GM18909 (cell line): ENCODE measurements around the gene GNLY.
A peak's percentile ranks its signal among the peaks of the same experiment; 100 is the strongest.

Experiments used
- ATAC-seq: cut with Tn5 transposase; IDR thresholded peaks from one replicate; pipeline ENCODE4 v1.9.1; 2021; ENCODE audit warnings: mild to moderate bottlenecking; ENCODE audit not compliant: unreplicated experiment, poor library complexity

GNLY gene

DNA sequence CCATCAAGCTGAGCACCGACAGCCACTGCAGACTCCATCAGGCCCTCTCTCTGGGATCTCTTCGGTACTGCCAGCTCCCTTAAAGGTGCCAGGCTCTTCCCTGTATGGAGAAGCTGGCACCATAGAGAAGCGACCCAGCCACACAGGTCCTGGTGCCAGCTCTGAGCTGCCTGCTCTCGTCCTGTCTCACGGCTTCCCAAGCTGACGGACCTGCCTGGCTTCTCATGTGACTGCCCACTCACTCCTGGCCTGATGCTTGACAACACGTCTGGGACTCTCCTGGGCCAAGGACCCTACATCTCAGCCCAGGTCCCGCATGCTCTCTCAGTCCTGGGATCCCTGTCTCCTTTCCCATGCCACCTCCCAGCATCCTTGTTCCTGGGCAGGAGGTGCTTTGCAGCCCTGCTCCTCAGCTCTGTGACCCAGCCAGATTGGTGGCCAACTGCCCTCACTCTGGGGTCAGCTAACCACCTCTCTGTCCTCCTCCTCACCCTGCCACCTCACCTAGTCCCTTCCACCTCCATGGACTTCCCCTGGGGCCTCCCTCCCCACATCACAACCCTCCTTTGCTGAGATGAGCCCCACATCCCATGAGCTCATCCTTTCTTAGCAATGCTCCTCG lies 47.2 kb downstream of the GNLY start:
- no peak for ATAC-seq

- ATAC-seq, result no peak
These were observed 47.8 kb downstream of the GNLY start for GRCh38 chr2:85741833-85742455.

DNA sequence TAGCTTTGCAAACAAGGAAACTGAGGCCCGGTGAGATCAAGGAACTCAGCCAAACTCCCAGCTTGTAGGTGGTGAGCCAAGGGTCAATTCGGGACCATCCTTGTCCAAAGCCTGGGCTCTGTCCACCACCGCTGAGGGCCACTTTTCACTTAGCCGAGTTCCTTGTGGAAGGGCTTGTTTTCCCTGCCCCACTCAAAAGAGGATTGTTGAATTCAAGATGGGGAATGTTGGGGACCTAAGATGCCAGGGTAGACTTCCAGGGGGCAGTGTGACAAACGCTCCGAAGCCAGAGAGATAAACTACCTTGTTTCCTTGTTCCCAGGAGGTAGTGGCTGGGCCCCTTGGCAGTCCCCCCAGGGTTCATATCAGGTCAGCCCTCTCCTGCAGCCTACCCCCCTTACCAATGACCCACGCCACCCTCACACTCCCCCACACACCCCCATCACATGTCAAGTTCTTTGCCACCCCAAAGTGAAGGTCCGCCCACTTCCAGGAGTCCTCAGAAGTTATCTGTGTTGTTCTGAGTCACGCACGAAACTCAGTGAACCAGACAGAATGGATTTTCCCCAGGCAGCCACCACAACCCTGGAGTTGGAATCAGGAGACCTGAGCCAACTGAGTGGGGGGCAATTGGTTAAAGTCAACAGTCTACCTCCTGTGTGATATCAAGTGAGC lies 49.3 kb downstream of the GNLY start:
- ATAC-seq, result no peak

GRCh38 chr2:85744055-85744454 lies 49.9 kb downstream of the GNLY start:
- no peak for ATAC-seq

GRCh38 chr2:85744741-85745601 lies 50.8 kb downstream of the GNLY start:
- ATAC-seq, result no peak

DNA sequence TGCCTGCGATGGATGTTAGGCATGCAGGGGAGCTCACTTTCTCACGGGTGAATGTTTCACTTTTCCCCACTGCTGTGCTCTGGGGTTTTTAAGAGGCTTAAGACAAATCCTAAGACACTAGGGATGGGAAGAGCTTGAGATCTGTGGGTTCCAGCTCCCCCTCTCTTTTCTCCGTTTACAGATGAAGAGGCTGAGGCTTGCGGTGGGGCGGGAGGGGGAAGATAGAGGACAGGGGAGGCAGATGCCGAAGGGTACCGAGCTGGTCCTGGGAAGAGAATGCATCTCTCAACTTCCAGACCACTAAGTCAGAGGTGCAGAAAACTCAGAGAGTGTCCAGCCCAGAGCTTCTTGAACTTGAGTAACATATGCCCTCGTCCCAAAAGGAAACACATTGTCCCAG lies 51.5 kb downstream of the GNLY start:
- ATAC-seq, result no peak

DNA sequence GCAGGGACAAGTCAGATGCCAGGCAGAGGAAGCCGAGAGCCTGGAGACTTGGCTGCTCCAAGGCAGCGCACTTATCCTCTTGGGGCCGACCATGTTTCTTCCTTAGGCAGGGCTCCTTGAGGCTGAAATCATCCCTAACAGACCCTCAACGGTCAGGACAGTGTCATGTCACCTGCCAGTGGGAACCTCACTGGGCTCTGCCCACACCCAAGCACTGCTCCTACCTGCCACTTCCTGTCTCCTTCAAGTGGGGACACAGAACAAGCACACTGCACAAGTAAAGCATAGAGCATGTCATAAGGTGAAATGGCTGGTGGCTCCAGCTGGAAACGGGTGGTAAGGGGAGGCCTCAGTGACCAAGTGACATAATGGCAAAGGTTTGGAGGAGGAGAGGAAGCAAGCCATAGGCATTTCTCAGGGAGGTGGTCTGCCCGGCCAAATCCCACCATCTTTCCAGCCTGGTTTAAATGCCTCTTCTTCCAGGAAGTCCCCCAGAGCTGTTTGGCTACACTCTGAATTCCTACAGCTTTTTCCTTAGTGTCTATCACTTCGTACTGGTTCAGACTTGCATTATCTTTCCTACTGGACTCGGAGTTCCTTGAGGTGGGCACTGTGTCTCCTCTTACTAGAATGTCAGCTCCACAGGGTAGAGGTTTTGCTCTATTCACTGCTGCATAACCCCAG lies 52.3 kb downstream of the GNLY start:
- no peak for ATAC-seq

GRCh38 chr2:85747441-85747840 lies 53.3 kb downstream of the GNLY start:
- ATAC-seq, result no peak

DNA sequence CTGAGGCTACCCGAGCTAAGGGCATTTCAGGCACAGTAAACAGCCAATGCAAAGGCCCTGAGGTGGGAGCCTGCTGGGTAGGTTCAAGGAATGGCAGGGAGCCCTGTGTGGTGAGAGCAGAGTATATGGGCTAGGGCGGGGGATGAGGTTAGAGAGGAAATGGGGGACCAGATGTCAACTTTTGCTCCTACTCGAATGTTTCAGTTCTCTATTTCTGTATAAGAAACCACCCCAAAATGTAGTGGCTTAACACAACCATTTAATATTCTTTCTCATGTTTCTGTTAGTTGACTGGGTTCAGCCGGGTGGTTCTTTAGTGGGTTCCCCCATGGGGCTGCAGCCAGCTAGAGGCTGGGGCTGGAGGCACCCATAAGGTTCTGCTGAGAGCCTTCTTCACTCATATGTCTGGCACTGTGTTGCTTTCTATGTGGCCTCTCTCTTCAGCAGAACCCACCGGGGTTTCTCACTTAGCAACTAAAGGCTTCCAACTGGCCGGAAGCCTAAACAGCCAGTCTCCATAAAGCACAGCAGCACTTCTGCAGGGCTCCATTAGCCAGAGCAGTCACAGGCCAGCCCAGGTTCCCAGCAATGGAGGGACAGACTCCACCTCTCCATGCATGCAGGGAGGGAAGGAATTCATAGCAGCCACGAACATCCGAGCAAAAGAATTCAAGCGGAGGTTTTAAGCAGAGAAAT lies 54.0 kb downstream of the GNLY start:
- ATAC-seq, result peak; percentile 71
